GM23338 (cell line): ENCODE measurements around the gene TMEM143. TPM values are rescaled to one million over a fixed set of nuclear protein-coding genes. Genes with fewer than 3 reads are reported as not detected.

Source experiments
- ATAC-seq: fragments of 200-7000 bp; cut with Tn5 transposase; 3 replicates; pipeline ENCODE4 v1.9.1; 2020
- DNase-seq: peaks from one replicate; pipeline ENCODE4 v3.0.0-alpha.2; 2015; ENCODE audit warnings: low spot score
- H2AFZ ChIP-seq: fragments of 200-600 bp; sonication (generic); 2 replicates; pipeline ENCODE4 v1.8.0; 2016; ENCODE audit warnings: antibody characterized with exemption, mild to moderate bottlenecking, moderate library complexity
- H3F3A ChIP-seq: fragments of 200-600 bp; sonication (generic); replicated peaks from 2 replicates; pipeline ENCODE4 v1.8.0; 2017; ENCODE audit warnings: antibody characterized with exemption, mixed run types, low read depth
- H3K27ac ChIP-seq: fragments of 200-600 bp; sonication (generic); 2 replicates; pipeline ENCODE4 v1.6.1; 2016; ENCODE audit warnings: low read depth
- H3K27me3 ChIP-seq: fragments of 200-600 bp; sonication (generic); 2 replicates; pipeline ENCODE4 v1.8.0; 2016; ENCODE audit warnings: mild to moderate bottlenecking, mixed run types, moderate library complexity; ENCODE audit not compliant: insufficient read depth
- H3K36me3 ChIP-seq: fragments of 200-600 bp; sonication (generic); 2 replicates; pipeline ENCODE4 v1.8.0; 2016; ENCODE audit warnings: mild to moderate bottlenecking; ENCODE audit not compliant: insufficient read depth
- H3K4me1 ChIP-seq: fragments of 200-600 bp; sonication (generic); 2 replicates; pipeline ENCODE4 v1.8.0; 2016; ENCODE audit warnings: mild to moderate bottlenecking, moderate library complexity; ENCODE audit not compliant: insufficient read depth
- H3K4me2 ChIP-seq: fragments of 200-600 bp; sonication (generic); 2 replicates; pipeline ENCODE4 v1.7.1; 2017; ENCODE audit warnings: mixed run types
- H3K4me3 ChIP-seq: fragments of 200-600 bp; sonication (generic); 2 replicates; pipeline ENCODE4 v1.6.1; 2016; ENCODE audit warnings: mixed run types
- H3K79me2 ChIP-seq: fragments of 200-600 bp; sonication (generic); replicated peaks from 2 replicates; pipeline ENCODE4 v1.8.0; 2017; ENCODE audit warnings: mild to moderate bottlenecking; ENCODE audit not compliant: insufficient read depth
- H3K9me2 ChIP-seq: fragments of 200-600 bp; sonication (generic); 2 replicates; pipeline ENCODE4 v1.8.0; 2017; ENCODE audit not compliant: insufficient read depth
- H4K20me1 ChIP-seq: fragments of 200-600 bp; sonication (generic); replicated peaks from 2 replicates; pipeline ENCODE4 v1.8.0; 2017; ENCODE audit warnings: mild to moderate bottlenecking; ENCODE audit not compliant: insufficient read depth
- H3K27ac Mint-ChIP-seq: 2 replicates; pipeline ENCODE4 v1.8.0; 2020; ENCODE audit warnings: inconsistent platforms, mild to moderate bottlenecking, moderate library complexity, mixed read lengths
- H3K27me3 Mint-ChIP-seq: 3 replicates; pipeline ENCODE4 v1.8.0; 2022; ENCODE audit warnings: low read depth, mild to moderate bottlenecking, moderate library complexity, mixed read lengths, inconsistent platforms; ENCODE audit not compliant: insufficient read depth, poor library complexity
- H3K36me3 Mint-ChIP-seq: 3 replicates; pipeline ENCODE4 v1.8.0; 2021; ENCODE audit warnings: low read depth, mild to moderate bottlenecking, inconsistent platforms, moderate library complexity, mixed read lengths
- H3K4me1 Mint-ChIP-seq: 3 replicates; pipeline ENCODE4 v1.8.0; 2020; ENCODE audit warnings: mild to moderate bottlenecking, inconsistent platforms, mixed read lengths
- H3K4me3 Mint-ChIP-seq: 3 replicates; pipeline ENCODE4 v1.8.0; 2021; ENCODE audit warnings: moderate library complexity, mild to moderate bottlenecking, inconsistent platforms, mixed read lengths
- H3K9me3 Mint-ChIP-seq: 3 replicates; pipeline ENCODE4 v1.8.0; 2020; ENCODE audit warnings: moderate library complexity, mild to moderate bottlenecking, inconsistent platforms, mixed read lengths
- CREB1 ChIP-seq: fragments of 250-450 bp; sonication (Bioruptor Pico); IDR thresholded peaks from 2 replicates; pipeline ENCODE4 v1.5.0; 2020; ENCODE audit warnings: low read depth, mild to moderate bottlenecking, moderate library complexity
- CTCF ChIP-seq, 2 experiments: fragments of 200-600 bp in 1 of 2; sonication (generic) in 1 of 2; conservative IDR thresholded peaks; 2 replicates each; pipeline versions ENCODE4 v1.5.1 to v1.6.1; 2016 to 2017; ENCODE audit warnings: antibody characterized with exemption in 2 of 2, low read depth in 2 of 2, mild to moderate bottlenecking in 2 of 2, moderate library complexity in 1 of 2
- EZH2 ChIP-seq: fragments of 200-600 bp; sonication (generic); IDR thresholded peaks from one replicate; pipeline ENCODE4 v1.8.0; 2017; ENCODE audit warnings: antibody characterized with exemption, mild to moderate bottlenecking, low read depth; ENCODE audit not compliant: unreplicated experiment
- EZH2phosphoT487 ChIP-seq: fragments of 200-600 bp; sonication (generic); IDR thresholded peaks from one replicate; pipeline ENCODE4 v1.8.1; 2018; ENCODE audit warnings: antibody characterized with exemption; ENCODE audit not compliant: unreplicated experiment
- JUNB ChIP-seq: IDR thresholded peaks from one replicate; pipeline ENCODE4 v1.6.1; 2016; ENCODE audit warnings: antibody characterized with exemption; ENCODE audit not compliant: unreplicated experiment
- NANOG ChIP-seq: IDR thresholded peaks from 2 replicates; pipeline ENCODE4 v1.6.1; 2016; ENCODE audit warnings: antibody characterized with exemption, borderline replicate concordance
- POLR2AphosphoS5 ChIP-seq: IDR thresholded peaks from 2 replicates; pipeline ENCODE4 v1.6.1; 2016; ENCODE audit warnings: antibody characterized with exemption, low read depth
- REST ChIP-seq: IDR thresholded peaks from one replicate; pipeline ENCODE4 v1.6.1; 2018; ENCODE audit warnings: antibody characterized with exemption; ENCODE audit not compliant: unreplicated experiment
- STAT1 ChIP-seq: IDR thresholded peaks from one replicate; pipeline ENCODE4 v1.6.1; 2016; ENCODE audit warnings: antibody characterized with exemption; ENCODE audit not compliant: unreplicated experiment
- ZNF114 ChIP-seq: fragments of 250-450 bp; sonication (Bioruptor Pico); IDR thresholded peaks from 2 replicates; pipeline ENCODE4 v1.5.0; 2020; ENCODE audit warnings: mild to moderate bottlenecking, moderate library complexity
- ZNF331 ChIP-seq: fragments of 250-450 bp; sonication (Bioruptor Pico); IDR thresholded peaks from 2 replicates; pipeline ENCODE4 v1.5.0; 2020; ENCODE audit warnings: low read depth, mild to moderate bottlenecking, moderate library complexity
- polyA plus RNA-seq: library from polyadenylated mRNA; unstranded; fragments of >200 nt; fragmentation: Nextera tagmentation; extraction: Ambion mirVana; gene quantifications from 2 replicates; pipeline ENCODE4 v1.2.1, GENCODE V29; 2016
- total RNA-seq: library from RNA; depleted of rRNA; stranded (reverse); fragments of >200 nt; shearing (Covaris generic); gene quantifications from 2 replicates; pipeline ENCODE4 v1.2.3, GENCODE V29; 2014
- TF ChIP-seq, protein P1 (sequence below): fragments of 250-450 bp; sonication (Bioruptor Pico); IDR thresholded peaks from 2 replicates; pipeline ENCODE4 v1.5.0; 2020; ENCODE audit warnings: mild to moderate bottlenecking, moderate library complexity
- TF ChIP-seq, protein P2 (sequence below): IDR thresholded peaks from 2 replicates; pipeline ENCODE4 v1.6.1; 2016; ENCODE audit warnings: antibody characterized with exemption

TMEM143 gene
- total and polyA plus RNA-seq, 2 experiments from 2014 or later = 12.8 to 15.0 TPM

- DNase-seq (peak; percentile 32), ATAC-seq (no peak)
- no peaks in the 10 kb centered on the region for H3K9me2 ChIP-seq
- Mint-ChIP-seq H3K27me3 (peaks cover 7% of the 10 kb centered on the region), H3K27ac (peak overlapping the region; percentile 75), H3K4me3 (no peak overlapping the region), H3K9me3 (0 out of 3 replicates have a peak, but pooled peaks cover 3% of the 10 kb centered on the region), H3K36me3 (peaks cover 6% of the 10 kb centered on the region; the same call in 1 of the 3 replicates), H3K4me1 (peaks cover 4% of the 10 kb centered on the region)
- H3K4me3 ChIP-seq = no peak overlapping the region
- H3K4me1 ChIP-seq = no peaks in the 10 kb centered on the region
- H3K27me3 ChIP-seq = no peaks in the 10 kb centered on the region
- H3F3A ChIP-seq = 0 out of 2 replicates have a peak, but pooled peaks cover 2% of the 10 kb centered on the region
- H2AFZ ChIP-seq = no peak overlapping the region
- H3K79me2 ChIP-seq = no peaks in the 10 kb centered on the region
- no peak overlapping the region for H3K27ac ChIP-seq
- H3K36me3 ChIP-seq = no peaks in the 10 kb centered on the region
- H4K20me1 ChIP-seq = peaks cover 4% of the 10 kb centered on the region; the same call in 1 of the 2 replicates
- TF ChIP-seq STAT1 (no peak), NANOG (no peak), ZNF331 (CRISPR knock-in tag) (no peak), CREB1 (no peak), JUNB (no peak), CTCF (conservative IDR thresholded peaks at IDR 0.05; ENCODE audit: low read depth in 2 of 2) (no peak), EZH2 (no peak), EZH2phosphoT487 (no peak), ZNF114 (CRISPR knock-in tag) (no peak), REST (no peak), POLR2AphosphoS5 (no peak)
- TF ChIP-seq, protein P1, sequence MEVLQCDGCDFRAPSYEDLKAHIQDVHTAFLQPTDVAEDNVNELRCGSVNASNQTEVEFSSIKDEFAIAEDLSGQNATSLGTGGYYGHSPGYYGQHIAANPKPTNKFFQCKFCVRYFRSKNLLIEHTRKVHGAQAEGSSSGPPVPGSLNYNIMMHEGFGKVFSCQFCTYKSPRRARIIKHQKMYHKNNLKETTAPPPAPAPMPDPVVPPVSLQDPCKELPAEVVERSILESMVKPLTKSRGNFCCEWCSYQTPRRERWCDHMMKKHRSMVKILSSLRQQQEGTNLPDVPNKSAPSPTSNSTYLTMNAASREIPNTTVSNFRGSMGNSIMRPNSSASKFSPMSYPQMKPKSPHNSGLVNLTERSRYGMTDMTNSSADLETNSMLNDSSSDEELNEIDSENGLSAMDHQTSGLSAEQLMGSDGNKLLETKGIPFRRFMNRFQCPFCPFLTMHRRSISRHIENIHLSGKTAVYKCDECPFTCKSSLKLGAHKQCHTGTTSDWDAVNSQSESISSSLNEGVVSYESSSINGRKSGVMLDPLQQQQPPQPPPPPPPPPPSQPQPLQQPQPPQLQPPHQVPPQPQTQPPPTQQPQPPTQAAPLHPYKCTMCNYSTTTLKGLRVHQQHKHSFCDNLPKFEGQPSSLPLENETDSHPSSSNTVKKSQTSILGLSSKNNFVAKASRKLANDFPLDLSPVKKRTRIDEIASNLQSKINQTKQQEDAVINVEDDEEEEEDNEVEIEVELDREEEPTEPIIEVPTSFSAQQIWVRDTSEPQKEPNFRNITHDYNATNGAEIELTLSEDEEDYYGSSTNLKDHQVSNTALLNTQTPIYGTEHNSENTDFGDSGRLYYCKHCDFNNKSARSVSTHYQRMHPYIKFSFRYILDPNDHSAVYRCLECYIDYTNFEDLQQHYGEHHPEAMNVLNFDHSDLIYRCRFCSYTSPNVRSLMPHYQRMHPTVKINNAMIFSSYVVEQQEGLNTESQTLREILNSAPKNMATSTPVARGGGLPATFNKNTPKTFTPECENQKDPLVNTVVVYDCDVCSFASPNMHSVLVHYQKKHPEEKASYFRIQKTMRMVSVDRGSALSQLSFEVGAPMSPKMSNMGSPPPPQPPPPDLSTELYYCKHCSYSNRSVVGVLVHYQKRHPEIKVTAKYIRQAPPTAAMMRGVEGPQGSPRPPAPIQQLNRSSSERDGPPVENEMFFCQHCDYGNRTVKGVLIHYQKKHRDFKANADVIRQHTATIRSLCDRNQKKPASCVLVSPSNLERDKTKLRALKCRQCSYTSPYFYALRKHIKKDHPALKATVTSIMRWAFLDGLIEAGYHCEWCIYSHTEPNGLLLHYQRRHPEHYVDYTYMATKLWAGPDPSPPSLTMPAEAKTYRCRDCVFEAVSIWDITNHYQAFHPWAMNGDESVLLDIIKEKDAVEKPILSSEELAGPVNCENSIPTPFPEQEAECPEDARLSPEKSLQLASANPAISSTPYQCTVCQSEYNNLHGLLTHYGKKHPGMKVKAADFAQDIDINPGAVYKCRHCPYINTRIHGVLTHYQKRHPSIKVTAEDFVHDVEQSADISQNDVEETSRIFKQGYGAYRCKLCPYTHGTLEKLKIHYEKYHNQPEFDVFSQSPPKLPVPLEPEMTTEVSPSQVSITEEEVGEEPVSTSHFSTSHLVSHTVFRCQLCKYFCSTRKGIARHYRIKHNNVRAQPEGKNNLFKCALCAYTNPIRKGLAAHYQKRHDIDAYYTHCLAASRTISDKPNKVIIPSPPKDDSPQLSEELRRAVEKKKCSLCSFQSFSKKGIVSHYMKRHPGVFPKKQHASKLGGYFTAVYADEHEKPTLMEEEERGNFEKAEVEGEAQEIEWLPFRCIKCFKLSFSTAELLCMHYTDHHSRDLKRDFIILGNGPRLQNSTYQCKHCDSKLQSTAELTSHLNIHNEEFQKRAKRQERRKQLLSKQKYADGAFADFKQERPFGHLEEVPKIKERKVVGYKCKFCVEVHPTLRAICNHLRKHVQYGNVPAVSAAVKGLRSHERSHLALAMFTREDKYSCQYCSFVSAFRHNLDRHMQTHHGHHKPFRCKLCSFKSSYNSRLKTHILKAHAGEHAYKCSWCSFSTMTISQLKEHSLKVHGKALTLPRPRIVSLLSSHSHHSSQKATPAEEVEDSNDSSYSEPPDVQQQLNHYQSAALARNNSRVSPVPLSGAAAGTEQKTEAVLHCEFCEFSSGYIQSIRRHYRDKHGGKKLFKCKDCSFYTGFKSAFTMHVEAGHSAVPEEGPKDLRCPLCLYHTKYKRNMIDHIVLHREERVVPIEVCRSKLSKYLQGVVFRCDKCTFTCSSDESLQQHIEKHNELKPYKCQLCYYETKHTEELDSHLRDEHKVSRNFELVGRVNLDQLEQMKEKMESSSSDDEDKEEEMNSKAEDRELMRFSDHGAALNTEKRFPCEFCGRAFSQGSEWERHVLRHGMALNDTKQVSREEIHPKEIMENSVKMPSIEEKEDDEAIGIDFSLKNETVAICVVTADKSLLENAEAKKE (CRISPR knock-in tag) = no peak
- TF ChIP-seq, protein P2, sequence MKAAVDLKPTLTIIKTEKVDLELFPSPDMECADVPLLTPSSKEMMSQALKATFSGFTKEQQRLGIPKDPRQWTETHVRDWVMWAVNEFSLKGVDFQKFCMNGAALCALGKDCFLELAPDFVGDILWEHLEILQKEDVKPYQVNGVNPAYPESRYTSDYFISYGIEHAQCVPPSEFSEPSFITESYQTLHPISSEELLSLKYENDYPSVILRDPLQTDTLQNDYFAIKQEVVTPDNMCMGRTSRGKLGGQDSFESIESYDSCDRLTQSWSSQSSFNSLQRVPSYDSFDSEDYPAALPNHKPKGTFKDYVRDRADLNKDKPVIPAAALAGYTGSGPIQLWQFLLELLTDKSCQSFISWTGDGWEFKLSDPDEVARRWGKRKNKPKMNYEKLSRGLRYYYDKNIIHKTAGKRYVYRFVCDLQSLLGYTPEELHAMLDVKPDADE = no peak
- H3K4me2 ChIP-seq = no peak overlapping the region
Observed at GRCh38 chr19:48355365-48355954, 8.3 kb downstream of the TMEM143 start.
